ENCODE measurements around the gene AAR2. TPM values are rescaled to one million over a fixed set of nuclear protein-coding genes. Genes with fewer than 3 reads are reported as not detected.

AAR2 gene
- total and polyA plus RNA-seq, 7 donors, result 13.4 to 29.6 (median 20.3) TPM

GRCh38 chr20:36199345-36200257, 36.7 kb upstream of the AAR2 start:
- Histone ChIP-seq H3K36me3 (ENCODE audit: insufficient read depth in 1 of 2, low read depth in 1 of 2) (no peaks in the 10 kb centered on the region), H3K4me1 (no peaks in the 10 kb centered on the region), H3K9me3 (no peaks in the 10 kb centered on the region), H3K27me3 (ENCODE audit: insufficient read depth in 3 of 3, low read length in 2 of 3) (no peaks in the 10 kb centered on the region), H3K27ac (no peak overlapping the region), H3K4me3 (no peak overlapping the region)
- intact Hi-C loops (cut with DNase I), result loop anchor here (2.0 to 10.0 kb wide), 3 partner anchors 42 to 395 kb away; no protein-coding TSS in a partner anchor
- ATAC-seq (peak; percentile 84 to 92 (median 86)), DNase-seq (peak; percentile 75 to 81)
- WGBS, 3 donors, result 52 to 55% (median 53%) methylated on average over 6 of the region's 6 CpGs
- TF ChIP-seq CTCF (IDR thresholded peaks at IDR 0.05), result peak; percentile 94

GRCh38 chr20:36200451-36200850, 35.8 kb upstream of the AAR2 start:
- intact Hi-C loops (cut with DNase I), result loop anchor here (2.0 to 10.0 kb wide), 2 partner anchors 206 to 394 kb away; no protein-coding TSS in a partner anchor

GRCh38 chr20:36201198-36201597, 35.1 kb upstream of the AAR2 start:
- H3K27me3 ChIP-seq (ENCODE audit: insufficient read depth in 3 of 3, low read length in 2 of 3), result no peaks in the 10 kb centered on the region
- no peaks in the 10 kb centered on the region for H3K9me3 ChIP-seq
- DNase-seq (no peak), ATAC-seq (no peak)
- no peak overlapping the region for H3K4me3 ChIP-seq
- no peaks in the 10 kb centered on the region for H3K4me1 ChIP-seq
- H3K27ac ChIP-seq, result no peak overlapping the region
- no peaks in the 10 kb centered on the region for H3K36me3 ChIP-seq (ENCODE audit: insufficient read depth in 1 of 2, low read depth in 1 of 2)
- WGBS, 3 donors, result 84 to 89% (median 88%) methylated on average over 4 of the region's 4 CpGs
- intact Hi-C loops (cut with DNase I), result loop anchor here (2.0 to 10.0 kb wide), 2 partner anchors 206 to 394 kb away; no protein-coding TSS in a partner anchor
- TF ChIP-seq CTCF (IDR thresholded peaks at IDR 0.05), result no peak

More at GRCh38 chr20:36200451-36200850, 35.8 kb upstream of the AAR2 start:
- H3K4me1 ChIP-seq, result no peaks in the 10 kb centered on the region
- no peak for TF ChIP-seq CTCF (IDR thresholded peaks at IDR 0.05)
- DNase-seq (no peak), ATAC-seq (no peak)
- no peaks in the 10 kb centered on the region for H3K27me3 ChIP-seq (ENCODE audit: insufficient read depth in 3 of 3, low read length in 2 of 3)
- H3K27ac ChIP-seq, result no peak overlapping the region
- no peaks in the 10 kb centered on the region for H3K9me3 ChIP-seq
- H3K4me3 ChIP-seq, result no peak overlapping the region
- H3K36me3 ChIP-seq (ENCODE audit: insufficient read depth in 1 of 2, low read depth in 1 of 2), result no peaks in the 10 kb centered on the region
- WGBS, 3 donors, result 86 to 100% (median 89%) methylated on average over 1 of the region's 1 CpG

GRCh38 chr20:36202891-36203338, 33.4 kb upstream of the AAR2 start:
- peak; percentile 67 to 91 (median 78) for ATAC-seq
- no peaks in the 10 kb centered on the region for H3K9me3 ChIP-seq
- H3K27me3 ChIP-seq (ENCODE audit: insufficient read depth in 3 of 3, low read length in 2 of 3), result peaks cover 0 to 7% (median 0%) of the 10 kb centered on the region in 3 donors
- H3K4me3 ChIP-seq, result no peak overlapping the region
- intact Hi-C loops (cut with DNase I), result loop anchor here (2.0 to 10.0 kb wide), 2 partner anchors 236 to 392 kb away; no protein-coding TSS in a partner anchor
- no peaks in the 10 kb centered on the region for H3K36me3 ChIP-seq (ENCODE audit: insufficient read depth in 1 of 2, low read depth in 1 of 2)
- DNase-seq, result peak; percentile 76 to 83
- no peaks in the 10 kb centered on the region for H3K4me1 ChIP-seq
- H3K27ac ChIP-seq, result no peak overlapping the region
- 36 to 43% (median 38%) methylated on average over 18 of the region's 18 CpGs for WGBS, 3 donors
- TF ChIP-seq CTCF (IDR thresholded peaks at IDR 0.05), result peak; percentile 95
